Gastrocnemius medialis (tissue), 4 donors: ENCODE data around the gene MSMO1.

Source experiments
- CTCF ChIP-seq, 5 experiments: fragments of 450-650 bp in 3 of 5; fragments of 200-600 bp in 2 of 5; sonication (generic) in 2 of 5; IDR thresholded peaks in 4 of 5; conservative IDR thresholded peaks in 1 of 5; 1 replicate in 4 of 5; 2 replicates in 1 of 5; pipeline ENCODE4 v1.5.1; 2016 to 2019; ENCODE audit warnings: antibody characterized with exemption in 5 of 5, mild to moderate bottlenecking in 3 of 5, moderate library complexity in 3 of 5
- POLR2A ChIP-seq, 2 donors: fragments of 450-650 bp; IDR thresholded peaks; one replicate each; pipeline ENCODE4 v1.6.1; 2017; ENCODE audit warnings: antibody characterized with exemption in 2 of 2, mild to moderate bottlenecking in 2 of 2, moderate library complexity in 2 of 2

- TF ChIP-seq CTCF (IDR thresholded peaks at IDR 0.05 in 4 of 5, conservative IDR thresholded peaks at IDR 0.05 in 1 of 5) (no peak), POLR2A (IDR thresholded peaks at IDR 0.05) (no peak)
These were observed 32.6 kb upstream of the MSMO1 start for GRCh38 chr4:165294907-165295306.
